OCI-LY1 (cell line): Measurements from ENCODE around the gene IFNGR1.

Source experiments
- EZH2 ChIP-seq: fragments of 200-600 bp; sonication (generic), shearing (Covaris generic); IDR thresholded peaks from 2 replicates; pipeline ENCODE4 v1.8.0; 2017; ENCODE audit warnings: borderline replicate concordance, mixed run types, mild to moderate bottlenecking, antibody characterized with exemption, low read length, moderate library complexity, mixed read lengths
- TF ChIP-seq, protein P1 (sequence below): fragments of 200-600 bp; sonication (generic), shearing (Covaris generic); IDR thresholded peaks from 2 replicates; pipeline ENCODE4 v1.5.1; 2017; ENCODE audit warnings: mild to moderate bottlenecking, antibody characterized with exemption, low read length, moderate library complexity, mixed read lengths

DNA sequence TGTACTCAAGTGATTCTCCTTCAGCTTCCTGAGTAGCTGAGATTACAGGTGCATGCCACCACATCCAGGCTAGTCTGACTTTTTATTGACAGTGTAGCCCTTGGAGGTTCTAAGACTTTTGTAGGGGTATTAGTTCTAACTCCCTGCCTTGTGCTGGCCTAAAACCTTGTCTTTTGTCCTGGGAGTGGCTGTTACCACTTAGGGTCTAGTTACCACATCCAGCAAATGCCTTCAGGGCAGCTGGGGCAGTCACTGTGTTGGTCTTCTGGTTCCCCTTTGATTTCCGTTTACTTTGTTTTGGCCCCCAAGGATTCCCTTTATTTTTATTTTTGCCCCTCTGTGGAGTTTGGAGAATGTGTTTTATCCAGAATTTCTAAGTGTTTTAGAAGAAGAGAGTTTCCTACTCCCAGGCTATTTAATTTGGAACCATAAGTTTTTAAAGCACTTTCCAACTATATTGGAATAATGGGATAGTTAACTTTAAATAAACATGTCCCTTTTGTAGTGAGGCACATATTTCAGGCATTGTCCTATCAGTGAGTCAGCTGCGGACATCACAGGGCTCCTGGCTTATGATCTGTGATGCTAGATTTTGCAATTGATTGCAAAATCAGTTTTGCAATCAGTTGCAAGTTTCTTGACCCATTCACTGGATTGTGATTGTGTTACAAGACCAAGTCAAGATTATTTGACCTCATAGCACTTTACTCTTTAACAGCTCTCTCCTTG lies 70.7 kb downstream of the IFNGR1 start:
- TF ChIP-seq, protein P1, sequence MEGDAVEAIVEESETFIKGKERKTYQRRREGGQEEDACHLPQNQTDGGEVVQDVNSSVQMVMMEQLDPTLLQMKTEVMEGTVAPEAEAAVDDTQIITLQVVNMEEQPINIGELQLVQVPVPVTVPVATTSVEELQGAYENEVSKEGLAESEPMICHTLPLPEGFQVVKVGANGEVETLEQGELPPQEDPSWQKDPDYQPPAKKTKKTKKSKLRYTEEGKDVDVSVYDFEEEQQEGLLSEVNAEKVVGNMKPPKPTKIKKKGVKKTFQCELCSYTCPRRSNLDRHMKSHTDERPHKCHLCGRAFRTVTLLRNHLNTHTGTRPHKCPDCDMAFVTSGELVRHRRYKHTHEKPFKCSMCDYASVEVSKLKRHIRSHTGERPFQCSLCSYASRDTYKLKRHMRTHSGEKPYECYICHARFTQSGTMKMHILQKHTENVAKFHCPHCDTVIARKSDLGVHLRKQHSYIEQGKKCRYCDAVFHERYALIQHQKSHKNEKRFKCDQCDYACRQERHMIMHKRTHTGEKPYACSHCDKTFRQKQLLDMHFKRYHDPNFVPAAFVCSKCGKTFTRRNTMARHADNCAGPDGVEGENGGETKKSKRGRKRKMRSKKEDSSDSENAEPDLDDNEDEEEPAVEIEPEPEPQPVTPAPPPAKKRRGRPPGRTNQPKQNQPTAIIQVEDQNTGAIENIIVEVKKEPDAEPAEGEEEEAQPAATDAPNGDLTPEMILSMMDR = no peak
- TF ChIP-seq EZH2 = no peak
